ENCODE measurements around the gene AHSA1. TPM values are rescaled to one million over a fixed set of nuclear protein-coding genes. Genes with fewer than 3 reads are reported as not detected.

The AHSA1 gene
- total and polyA plus RNA-seq, 4 donors = 66.5 to 110 (median 85.4) TPM

DNA sequence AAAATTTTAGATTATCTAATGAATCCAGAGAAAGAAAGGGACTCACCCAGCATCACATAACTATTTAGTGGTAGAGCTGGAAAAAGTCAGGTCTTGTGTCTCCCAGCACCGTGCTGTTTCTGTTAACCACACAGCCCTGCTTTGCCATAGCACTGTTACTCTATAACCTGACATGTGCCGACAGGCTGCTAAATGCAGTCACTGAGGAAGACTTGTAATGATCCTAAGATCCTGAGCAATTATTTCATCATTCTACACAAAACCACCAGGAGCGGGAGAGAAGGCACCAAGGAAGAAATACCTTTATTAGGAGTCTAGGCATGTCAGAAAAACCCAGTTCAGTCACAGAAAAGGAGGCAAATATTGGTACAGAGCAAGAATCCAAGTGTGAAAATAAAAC, 31.5 kb upstream of the AHSA1 start:
- H3K9me3 ChIP-seq (ENCODE audit: control insufficient read depth, low read length) = peaks cover 2% of the 10 kb centered on the region
- ATAC-seq (ENCODE audit: low FRiP score) = no peak
- intact Hi-C loops (cut with DNase I) = no loop called here
- no peaks in the 10 kb centered on the region for H3K27me3 ChIP-seq (ENCODE audit: control insufficient read depth in 1 of 2, insufficient read depth in 2 of 2, low read length in 1 of 2)
- H3K4me1 ChIP-seq (ENCODE audit: control insufficient read depth in 1 of 2, insufficient read depth in 2 of 2, low read length in 2 of 2) = no peaks in the 10 kb centered on the region
- no peak for DNase-seq
- H3K4me3 ChIP-seq (ENCODE audit: low read length in 2 of 2) = no peak overlapping the region
- peaks cover 27 to 29% of the 10 kb centered on the region in 2 donors for H3K36me3 ChIP-seq (ENCODE audit: control insufficient read depth in 1 of 2, insufficient read depth in 2 of 2, low read length in 1 of 2)
- 96 to 98% methylated on average over 3 of the region's 3 CpGs for WGBS, 2 donors
- no peak overlapping the region for H3K27ac ChIP-seq (ENCODE audit: low read depth in 1 of 2, low read length in 2 of 2)

DNA sequence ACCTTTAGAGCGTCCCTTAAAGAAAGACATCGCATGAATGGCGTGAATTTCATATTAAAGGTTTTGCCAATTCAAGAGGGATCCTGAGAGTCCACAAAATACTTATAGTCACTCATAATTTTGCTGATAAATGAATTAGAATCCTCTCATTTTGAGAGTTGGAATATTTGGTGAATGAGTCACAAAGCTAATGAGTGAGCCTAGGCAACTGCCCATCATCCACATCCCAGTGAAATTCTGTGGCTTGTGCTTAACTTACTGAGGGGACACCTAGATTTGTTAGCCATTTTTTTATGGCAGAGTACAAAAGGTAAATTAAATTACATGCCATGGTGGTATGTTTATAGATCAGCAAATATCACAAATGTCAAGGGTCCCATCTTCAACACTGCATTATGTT, 21.9 kb upstream of the AHSA1 start:
- DNase-seq (no peak), ATAC-seq (ENCODE audit: low FRiP score) (no peak)
- intact Hi-C loops (cut with DNase I) = no loop called here
- Histone ChIP-seq H3K4me1 (ENCODE audit: control insufficient read depth in 1 of 2, insufficient read depth in 2 of 2, low read length in 2 of 2) (no peaks in the 10 kb centered on the region), H3K27ac (ENCODE audit: low read depth in 1 of 2, low read length in 2 of 2) (no peak overlapping the region), H3K4me3 (ENCODE audit: low read length in 2 of 2) (no peak overlapping the region), H3K27me3 (ENCODE audit: control insufficient read depth in 1 of 2, insufficient read depth in 2 of 2, low read length in 1 of 2) (no peaks in the 10 kb centered on the region), H3K9me3 (ENCODE audit: control insufficient read depth, low read length) (no peaks in the 10 kb centered on the region), H3K36me3 (ENCODE audit: control insufficient read depth in 1 of 2, insufficient read depth in 2 of 2, low read length in 1 of 2) (peaks cover 3 to 11% of the 10 kb centered on the region in 2 donors)
- WGBS, 2 donors = 96 to 100% methylated on average over 3 of the region's 3 CpGs

DNA sequence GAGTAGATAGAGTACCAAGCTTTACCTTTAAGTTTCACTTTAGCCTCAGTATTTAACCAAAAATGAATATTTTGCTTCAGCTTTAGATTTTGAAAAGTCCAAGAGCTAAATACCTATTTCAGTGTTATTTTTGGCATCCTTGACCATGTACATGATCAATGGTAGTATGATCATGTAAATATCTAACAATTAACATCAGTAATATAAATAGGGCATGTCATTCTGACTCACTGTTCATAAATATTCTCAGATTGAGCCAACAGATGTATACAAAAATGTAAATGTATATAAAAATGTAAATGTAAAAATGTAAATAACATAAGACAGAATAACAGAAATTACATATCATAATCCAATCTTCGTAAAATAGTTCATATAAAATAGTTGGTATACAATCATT, 19.3 kb upstream of the AHSA1 start:
- 99 to 100% methylated on average over 1 of the region's 1 CpG for WGBS, 2 donors
- Histone ChIP-seq H3K36me3 (ENCODE audit: control insufficient read depth in 1 of 2, insufficient read depth in 2 of 2, low read length in 1 of 2) (peaks cover 19% of the 10 kb centered on the region in 2 donors), H3K27me3 (ENCODE audit: control insufficient read depth in 1 of 2, insufficient read depth in 2 of 2, low read length in 1 of 2) (no peaks in the 10 kb centered on the region), H3K9me3 (ENCODE audit: control insufficient read depth, low read length) (no peaks in the 10 kb centered on the region), H3K4me3 (ENCODE audit: low read length in 2 of 2) (no peak overlapping the region), H3K4me1 (ENCODE audit: control insufficient read depth in 1 of 2, insufficient read depth in 2 of 2, low read length in 2 of 2) (no peaks in the 10 kb centered on the region), H3K27ac (ENCODE audit: low read depth in 1 of 2, low read length in 2 of 2) (no peak overlapping the region)
- ATAC-seq (ENCODE audit: low FRiP score) (no peak), DNase-seq (no peak)
- intact Hi-C loops (cut with DNase I) = no loop called here

DNA sequence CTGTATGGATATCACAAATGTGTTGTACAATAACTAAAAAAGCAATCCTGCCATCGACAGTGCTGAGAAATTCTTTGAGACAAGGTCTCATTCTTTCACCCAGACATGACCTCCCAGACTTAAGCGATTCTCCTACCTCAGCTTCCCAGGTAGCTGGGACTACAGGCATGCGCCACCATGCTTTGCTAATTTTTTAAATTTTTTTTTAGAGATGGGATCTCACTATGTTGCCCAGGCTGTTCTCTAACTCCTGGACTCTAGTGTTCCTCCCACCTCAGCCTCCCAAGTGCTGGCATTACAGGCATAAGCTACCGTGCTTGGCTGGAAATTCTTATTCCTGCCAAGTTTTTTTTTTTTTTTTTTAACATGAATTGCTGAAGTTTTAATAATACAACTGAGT, 18.0 kb upstream of the AHSA1 start:
- Histone ChIP-seq H3K27me3 (ENCODE audit: control insufficient read depth in 1 of 2, insufficient read depth in 2 of 2, low read length in 1 of 2) (no peaks in the 10 kb centered on the region), H3K27ac (ENCODE audit: low read depth in 1 of 2, low read length in 2 of 2) (no peak overlapping the region), H3K4me1 (ENCODE audit: control insufficient read depth in 1 of 2, insufficient read depth in 2 of 2, low read length in 2 of 2) (no peaks in the 10 kb centered on the region), H3K9me3 (ENCODE audit: control insufficient read depth, low read length) (no peaks in the 10 kb centered on the region), H3K4me3 (ENCODE audit: low read length in 2 of 2) (no peak overlapping the region), H3K36me3 (ENCODE audit: control insufficient read depth in 1 of 2, insufficient read depth in 2 of 2, low read length in 1 of 2) (peaks cover 19% of the 10 kb centered on the region in 2 donors)
- 84% methylated on average over 4 of the region's 4 CpGs for WGBS, 2 donors
- intact Hi-C loops (cut with DNase I) = no loop called here
- DNase-seq (no peak), ATAC-seq (ENCODE audit: low FRiP score) (no peak)

DNA sequence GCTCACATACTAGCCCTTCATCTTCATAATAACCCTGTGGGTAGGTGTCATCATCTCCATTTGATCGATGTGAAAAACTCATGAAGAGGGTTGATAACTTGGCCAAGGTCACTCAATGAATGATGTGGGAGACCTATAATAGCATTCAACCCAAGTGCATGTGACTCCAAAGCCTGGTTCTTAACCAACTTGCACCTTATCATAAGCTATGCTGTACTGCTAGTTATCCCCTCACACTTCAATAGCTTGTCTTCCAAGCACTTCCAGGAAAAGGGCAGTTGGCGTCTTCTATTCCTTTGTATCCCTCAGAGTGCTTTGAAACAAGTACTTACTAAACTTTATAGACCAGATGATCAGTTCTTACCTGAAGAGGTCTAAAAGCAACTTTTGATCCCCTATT, 15.7 kb upstream of the AHSA1 start:
- DNase-seq (no peak), ATAC-seq (ENCODE audit: low FRiP score) (no peak)
- intact Hi-C loops (cut with DNase I) = no loop called here
- Histone ChIP-seq H3K36me3 (ENCODE audit: control insufficient read depth in 1 of 2, insufficient read depth in 2 of 2, low read length in 1 of 2) (peaks cover 12 to 15% of the 10 kb centered on the region in 2 donors), H3K27ac (ENCODE audit: low read depth in 1 of 2, low read length in 2 of 2) (no peak overlapping the region), H3K9me3 (ENCODE audit: control insufficient read depth, low read length) (no peaks in the 10 kb centered on the region), H3K4me1 (ENCODE audit: control insufficient read depth in 1 of 2, insufficient read depth in 2 of 2, low read length in 2 of 2) (no peaks in the 10 kb centered on the region), H3K27me3 (ENCODE audit: control insufficient read depth in 1 of 2, insufficient read depth in 2 of 2, low read length in 1 of 2) (no peaks in the 10 kb centered on the region), H3K4me3 (ENCODE audit: low read length in 2 of 2) (no peak overlapping the region)
- 95 to 97% methylated on average over 2 of the region's 2 CpGs for WGBS, 2 donors

DNA sequence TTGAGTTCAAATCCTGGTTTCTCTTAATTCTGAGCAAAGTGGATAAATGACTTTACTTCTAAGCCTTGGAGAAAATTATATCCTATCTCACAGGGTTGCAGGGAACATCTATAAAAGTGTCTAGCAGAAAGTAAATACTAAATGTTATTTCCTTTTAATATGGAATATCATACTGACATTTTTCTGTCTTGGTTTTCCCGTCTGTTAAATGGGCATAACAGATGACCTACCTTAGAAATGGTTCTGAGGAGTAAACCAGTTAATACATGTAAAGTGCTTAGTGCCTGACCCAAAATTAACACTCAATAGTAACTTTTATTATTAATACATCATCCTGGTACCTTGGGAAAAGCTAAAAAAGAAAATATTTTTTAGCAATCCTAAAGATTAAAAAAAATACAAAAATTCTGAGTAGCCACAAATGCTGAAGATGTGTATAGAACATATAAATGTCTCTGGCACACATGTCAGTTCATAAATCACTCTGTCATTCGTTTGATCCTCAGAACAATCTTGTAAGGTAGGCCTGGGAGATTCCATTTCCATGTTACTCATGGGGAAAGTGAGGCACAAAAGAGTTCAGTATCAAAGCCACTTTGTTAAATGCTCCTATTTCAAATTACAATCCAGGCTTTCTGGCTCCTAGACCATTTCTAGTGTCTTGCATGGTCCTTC, 1.8 kb upstream of the AHSA1 start:
- no peak for DNase-seq
- intact Hi-C loops (cut with DNase I) = loop anchor here (5.0 to 10.0 kb wide), 4 partner anchors 91 to 251 kb away; partner anchors contain the start of genes GSTZ1 (in 2 of the 2), POMT2 (in 2 of the 2), ALKBH1 (in 1 of the 2) and SLIRP (in 1 of the 2)
- Histone ChIP-seq H3K27ac (ENCODE audit: low read depth in 1 of 2, low read length in 2 of 2) (no peak overlapping the region), H3K4me1 (ENCODE audit: control insufficient read depth in 1 of 2, insufficient read depth in 2 of 2, low read length in 2 of 2) (no peaks in the 10 kb centered on the region), H3K36me3 (ENCODE audit: control insufficient read depth in 1 of 2, insufficient read depth in 2 of 2, low read length in 1 of 2) (peaks cover 1 to 9% of the 10 kb centered on the region in 2 donors), H3K27me3 (ENCODE audit: control insufficient read depth in 1 of 2, insufficient read depth in 2 of 2, low read length in 1 of 2) (no peaks in the 10 kb centered on the region), H3K9me3 (ENCODE audit: control insufficient read depth, low read length) (no peaks in the 10 kb centered on the region), H3K4me3 (ENCODE audit: low read length in 2 of 2) (peak overlapping the region in 1 of 2 donors; percentile 79)
- WGBS, 2 donors = 75 to 77% methylated on average over 2 of the region's 2 CpGs
- ATAC-seq (ENCODE audit: low FRiP score) = no peak

DNA sequence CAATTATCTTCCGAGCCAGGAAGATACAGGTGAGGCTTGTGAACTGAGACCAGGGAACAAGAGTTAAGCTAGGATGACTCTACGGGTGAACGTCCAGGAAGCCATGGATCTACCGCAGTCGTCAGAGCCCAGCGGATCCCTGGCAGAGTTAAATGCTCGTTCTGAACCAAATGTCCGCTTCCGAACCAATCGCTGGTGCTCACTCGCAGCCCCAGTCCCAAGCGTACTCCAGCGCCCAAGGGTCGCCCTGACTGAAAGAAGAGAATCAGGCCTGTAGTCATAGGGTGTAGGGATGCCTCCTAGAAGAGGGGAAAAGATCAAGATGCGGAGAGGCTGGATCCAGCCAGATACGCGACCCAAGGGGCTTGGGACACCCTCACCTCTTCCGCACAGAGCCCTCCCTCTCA, 775 bp upstream of the AHSA1 start:
- no peaks in the 10 kb centered on the region for H3K4me1 ChIP-seq (ENCODE audit: control insufficient read depth in 1 of 2, insufficient read depth in 2 of 2, low read length in 2 of 2)
- H3K4me3 ChIP-seq (ENCODE audit: low read length in 2 of 2) = peak overlapping the region; percentile 65 to 79
- WGBS, 2 donors = 0% methylated on average over 18 of the region's 18 CpGs
- peak overlapping the region in 1 of 2 donors; percentile 55 for H3K27ac ChIP-seq (ENCODE audit: low read depth in 1 of 2, low read length in 2 of 2)
- H3K36me3 ChIP-seq (ENCODE audit: control insufficient read depth in 1 of 2, insufficient read depth in 2 of 2, low read length in 1 of 2) = peaks cover 1 to 11% of the 10 kb centered on the region in 2 donors
- no peaks in the 10 kb centered on the region for H3K9me3 ChIP-seq (ENCODE audit: control insufficient read depth, low read length)
- ATAC-seq (ENCODE audit: low FRiP score) = peak; percentile 2
- intact Hi-C loops (cut with DNase I) = loop anchor here (5.0 to 10.0 kb wide), 4 partner anchors 90 to 250 kb away; partner anchors contain the start of genes GSTZ1 (in 2 of the 2), POMT2 (in 2 of the 2), ALKBH1 (in 1 of the 2) and SLIRP (in 1 of the 2)
- no peaks in the 10 kb centered on the region for H3K27me3 ChIP-seq (ENCODE audit: control insufficient read depth in 1 of 2, insufficient read depth in 2 of 2, low read length in 1 of 2)
- DNase-seq = peak in 1 of 2 donors; percentile 52

DNA sequence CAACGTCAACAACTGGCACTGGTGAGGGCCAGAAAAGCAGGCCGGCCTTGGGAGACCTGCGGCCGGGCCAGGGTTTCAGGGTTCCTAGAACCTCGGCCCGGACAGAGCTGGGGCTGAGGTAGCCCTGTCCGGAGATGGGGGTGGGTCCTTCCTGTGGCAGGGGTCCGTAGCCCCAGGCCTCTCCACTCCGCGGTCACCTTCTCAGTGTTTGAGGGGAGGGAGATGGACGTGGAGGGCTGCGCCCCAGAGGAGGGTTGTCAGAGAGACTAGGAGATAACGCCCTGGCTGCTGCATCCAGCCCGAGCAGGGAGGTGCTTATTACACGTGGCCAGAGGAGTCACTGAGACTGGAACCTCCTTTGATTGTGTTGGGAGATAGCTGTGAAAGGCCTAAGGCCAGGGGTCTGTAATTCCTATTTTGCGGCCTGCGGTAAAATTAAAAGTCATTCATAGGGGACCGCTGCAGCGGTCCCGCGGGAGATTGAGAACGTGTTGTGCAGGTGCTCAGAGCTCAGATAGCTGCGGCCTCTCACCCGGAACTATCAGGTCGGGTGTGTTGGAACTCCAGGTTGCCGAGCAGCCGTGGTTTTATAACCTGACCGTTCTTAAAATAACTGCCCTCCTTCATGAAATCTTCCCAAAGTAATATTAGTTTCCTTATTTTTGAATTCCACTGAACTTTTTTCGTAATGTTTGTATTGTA, 507 bp downstream of the AHSA1 start:
- H3K9me3 ChIP-seq (ENCODE audit: control insufficient read depth, low read length) = no peaks in the 10 kb centered on the region
- H3K27ac ChIP-seq (ENCODE audit: low read depth in 1 of 2, low read length in 2 of 2) = peak overlapping the region in 1 of 2 donors; percentile 9
- ATAC-seq (ENCODE audit: low FRiP score) = peak; percentile 0
- DNase-seq = no peak
- intact Hi-C loops (cut with DNase I) = loop anchor here (1.0 to 10.0 kb wide), 7 partner anchors 89 to 249 kb away; partner anchors contain the start of genes GSTZ1 (in 2 of the 2), POMT2 (in 2 of the 2), SPTLC2 (in 2 of the 2) and ALKBH1 (in 1 of the 2)
- H3K27me3 ChIP-seq (ENCODE audit: control insufficient read depth in 1 of 2, insufficient read depth in 2 of 2, low read length in 1 of 2) = no peaks in the 10 kb centered on the region
- peaks cover 5 to 6% of the 10 kb centered on the region in 2 donors for H3K36me3 ChIP-seq (ENCODE audit: control insufficient read depth in 1 of 2, insufficient read depth in 2 of 2, low read length in 1 of 2)
- H3K4me3 ChIP-seq (ENCODE audit: low read length in 2 of 2) = peak overlapping the region; percentile 70 to 89
- no peaks in the 10 kb centered on the region for H3K4me1 ChIP-seq (ENCODE audit: control insufficient read depth in 1 of 2, insufficient read depth in 2 of 2, low read length in 2 of 2)
- WGBS, 2 donors = 0 to 1% methylated on average over 29 of the region's 29 CpGs
